Endometrium (tissue), 2 donors: ENCODE measurements around the gene SRCAP.
"Not testable (repeated sequence)": the region's sequence is repeated elsewhere in the genome, so short reads cannot be mapped to it uniquely, and the experiment has no call there.

Experiments used
- FAIRE-seq: peaks from 2 replicates; lab custom pipeline; 2012; peaks lifted over from hg19 to GRCh38; lab: Jason Lieb, UNC
- donor health status: control.
- donor health status: control.

The SRCAP gene

DNA sequence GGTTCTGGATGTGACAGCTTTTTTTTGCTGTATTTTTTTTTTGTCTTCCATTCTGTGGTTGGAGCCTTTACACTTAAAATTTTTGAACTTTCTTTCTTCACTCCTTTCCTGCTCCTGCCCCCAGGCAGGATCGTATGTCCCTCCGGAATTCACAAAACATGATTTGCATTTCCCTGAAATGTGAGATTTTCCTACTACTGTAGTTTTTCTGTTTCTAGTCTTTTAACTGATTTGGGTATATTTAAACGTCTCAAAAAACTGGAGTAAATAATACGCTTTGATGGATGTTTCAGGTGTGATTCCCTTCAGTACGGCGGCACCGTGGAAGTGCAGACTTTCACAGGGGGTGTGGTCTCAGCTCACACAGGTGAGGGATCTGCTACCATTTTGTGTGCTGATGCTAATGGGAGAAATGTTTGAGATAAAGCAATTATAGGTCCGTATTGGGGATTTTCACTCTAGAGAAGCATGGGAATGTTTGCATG lies 686 bp downstream of the SRCAP start:
- FAIRE-seq = no peak

DNA sequence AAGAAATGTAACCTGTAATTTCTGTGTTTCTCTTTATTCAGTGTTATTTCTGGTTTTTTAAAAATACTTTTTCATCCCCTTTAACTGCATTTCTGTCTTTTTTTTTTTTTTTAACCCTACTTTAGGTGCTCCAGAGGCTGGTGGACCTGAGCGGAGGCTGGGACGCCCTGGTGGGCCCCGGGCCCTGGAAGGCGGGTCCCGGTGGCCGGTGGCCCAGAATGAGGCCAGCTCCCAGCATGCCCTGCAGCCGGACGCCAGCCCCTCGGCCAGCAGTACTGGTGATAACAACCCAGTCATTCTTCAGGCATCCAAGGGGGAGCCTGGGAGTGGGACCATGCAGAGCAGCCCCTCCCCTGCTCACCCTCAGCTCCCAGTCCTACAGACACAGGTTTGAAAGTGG lies 1.5 kb downstream of the SRCAP start:
- no peak for FAIRE-seq

DNA sequence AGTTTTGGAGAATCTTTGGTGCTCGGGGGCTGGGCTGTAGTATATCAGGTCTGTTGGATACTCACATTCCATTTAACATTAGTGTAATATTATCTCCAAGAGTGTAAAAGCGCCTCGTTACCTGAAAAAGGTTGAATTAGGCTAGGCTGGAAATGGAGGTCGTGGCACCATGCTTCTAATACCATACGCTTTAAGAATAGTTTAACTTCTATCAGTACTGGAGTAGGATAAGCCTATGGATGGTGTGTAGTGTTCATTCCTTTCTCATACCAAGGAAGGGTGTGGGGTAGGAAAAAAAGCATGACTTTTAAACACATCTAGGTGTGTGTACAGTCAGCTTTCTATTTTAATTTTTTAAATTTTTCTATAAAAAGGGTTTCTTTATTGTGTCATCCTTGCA lies 2.0 kb downstream of the SRCAP start:
- no peak for FAIRE-seq

DNA sequence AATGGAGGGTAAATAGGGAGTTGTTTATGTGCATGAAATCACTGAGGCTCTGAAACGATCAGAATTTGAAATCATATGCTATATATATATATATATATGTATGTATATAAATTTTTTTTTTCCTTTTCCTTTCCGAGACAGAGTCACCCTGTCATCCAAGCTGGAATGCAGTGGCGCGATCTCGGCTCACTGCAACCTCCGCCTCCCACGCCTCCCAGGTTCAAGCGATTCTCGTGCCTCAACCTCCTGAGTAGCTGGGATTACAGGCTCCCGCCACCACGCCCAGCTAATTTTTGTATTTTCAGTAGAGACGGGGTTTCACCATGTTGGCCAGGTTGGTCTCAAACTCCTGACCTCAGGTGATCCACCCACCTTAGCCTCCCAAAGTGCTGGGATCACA lies 4.1 kb downstream of the SRCAP start:
- not testable (repeated sequence) for FAIRE-seq

DNA sequence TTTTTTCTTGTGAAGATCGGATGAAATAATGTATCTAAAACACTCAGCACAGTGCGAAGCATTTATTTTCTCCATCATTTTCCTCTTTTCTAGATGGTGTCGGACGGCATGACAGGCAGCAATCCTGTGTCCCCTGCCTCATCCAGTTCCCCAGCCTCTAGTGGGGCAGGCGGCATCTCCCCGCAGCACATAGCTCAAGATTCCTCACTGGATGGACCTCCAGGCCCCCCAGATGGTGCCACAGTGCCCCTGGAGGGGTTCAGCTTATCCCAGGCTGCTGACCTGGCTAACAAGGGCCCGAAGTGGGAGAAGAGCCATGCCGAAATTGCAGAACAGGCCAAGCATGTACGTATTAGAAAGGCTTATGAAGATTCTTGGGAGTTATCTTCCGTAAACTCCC lies 5.0 kb downstream of the SRCAP start:
- no peak for FAIRE-seq

DNA sequence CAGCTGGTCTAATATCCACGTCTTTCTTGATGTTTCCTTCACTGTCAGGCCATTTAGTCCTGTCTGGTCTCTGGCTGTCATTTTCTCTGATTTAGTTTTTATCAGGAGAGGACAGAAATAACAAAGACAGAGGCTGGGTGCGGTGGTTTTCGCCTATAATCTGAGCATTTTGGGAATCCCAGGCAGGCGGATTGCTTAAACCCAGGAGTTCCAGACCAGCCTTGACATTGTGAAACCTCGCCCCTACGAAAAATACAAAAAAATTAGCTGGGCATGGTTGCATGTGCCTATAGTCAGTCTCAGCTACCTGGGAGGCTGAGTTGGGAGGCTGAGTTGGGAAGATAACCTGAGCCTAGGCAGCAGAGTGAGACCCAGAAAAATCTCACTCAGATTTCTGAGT lies 7.1 kb downstream of the SRCAP start:
- FAIRE-seq = no peak

DNA sequence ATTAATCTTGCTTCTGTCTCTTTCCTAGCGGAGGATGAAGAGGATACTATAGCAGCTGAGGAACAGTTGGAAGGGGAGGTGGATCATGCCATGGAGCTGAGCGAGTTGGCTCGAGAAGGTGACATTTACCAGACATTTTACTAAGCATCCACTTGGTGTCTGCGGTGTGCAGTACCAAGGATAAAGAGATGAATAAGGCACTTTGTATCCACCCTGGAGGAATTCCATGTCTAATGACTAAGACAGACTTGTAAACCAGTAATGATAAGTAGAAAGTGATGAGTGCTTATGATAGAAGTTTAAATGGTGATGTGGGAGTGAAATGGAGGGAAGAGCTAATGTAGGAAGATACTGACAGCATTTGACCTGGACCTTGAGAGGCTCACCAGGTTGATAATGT lies 12.0 kb downstream of the SRCAP start:
- FAIRE-seq = no peak

DNA sequence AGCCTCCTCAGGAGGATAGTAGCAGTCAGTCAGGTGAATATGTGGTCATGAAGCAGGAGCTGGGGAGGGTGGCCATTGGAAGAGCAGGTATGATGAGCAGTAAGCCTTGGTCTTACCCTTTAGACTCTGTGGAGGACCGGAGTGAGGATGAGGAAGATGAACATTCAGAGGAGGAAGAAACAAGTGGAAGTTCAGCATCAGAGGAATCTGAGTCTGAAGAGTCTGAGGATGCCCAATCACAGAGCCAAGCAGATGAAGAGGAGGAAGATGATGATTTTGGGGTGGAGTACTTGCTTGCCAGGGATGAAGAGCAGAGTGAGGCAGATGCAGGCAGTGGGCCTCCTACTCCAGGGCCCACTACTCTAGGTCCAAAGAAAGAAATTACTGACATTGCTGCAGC lies 12.7 kb downstream of the SRCAP start:
- FAIRE-seq = no peak

DNA sequence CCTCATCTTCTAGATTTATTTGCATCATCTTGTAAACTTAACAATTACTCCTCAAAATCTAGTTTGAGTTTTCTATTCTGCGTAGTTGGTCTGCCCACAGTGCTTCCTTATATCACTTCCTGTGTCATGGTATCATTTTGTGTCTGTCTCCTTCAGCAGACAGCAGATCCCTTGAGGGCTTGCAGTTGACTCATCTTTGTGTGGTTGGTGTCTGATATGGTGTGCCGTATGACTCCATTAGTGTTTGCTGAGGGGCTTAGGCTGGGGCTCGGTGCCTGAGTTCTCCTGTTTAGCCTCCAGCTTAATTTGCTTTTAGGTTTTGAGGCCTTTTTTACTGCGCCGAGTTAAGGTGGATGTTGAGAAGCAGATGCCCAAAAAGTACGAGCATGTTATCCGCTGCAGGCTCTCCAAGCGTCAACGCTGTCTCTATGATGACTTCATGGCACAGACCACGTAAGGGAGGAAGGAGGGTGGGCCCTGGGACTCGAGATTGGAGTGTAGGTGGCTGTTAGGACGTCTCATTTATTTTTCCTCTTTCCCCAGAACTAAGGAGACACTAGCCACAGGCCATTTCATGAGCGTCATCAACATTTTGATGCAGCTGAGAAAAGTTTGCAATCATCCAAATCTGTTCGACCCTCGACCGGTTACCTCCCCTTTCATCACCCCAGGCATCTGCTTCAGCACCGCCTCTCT lies 16.9 kb downstream of the SRCAP start:
- no peak for FAIRE-seq

DNA sequence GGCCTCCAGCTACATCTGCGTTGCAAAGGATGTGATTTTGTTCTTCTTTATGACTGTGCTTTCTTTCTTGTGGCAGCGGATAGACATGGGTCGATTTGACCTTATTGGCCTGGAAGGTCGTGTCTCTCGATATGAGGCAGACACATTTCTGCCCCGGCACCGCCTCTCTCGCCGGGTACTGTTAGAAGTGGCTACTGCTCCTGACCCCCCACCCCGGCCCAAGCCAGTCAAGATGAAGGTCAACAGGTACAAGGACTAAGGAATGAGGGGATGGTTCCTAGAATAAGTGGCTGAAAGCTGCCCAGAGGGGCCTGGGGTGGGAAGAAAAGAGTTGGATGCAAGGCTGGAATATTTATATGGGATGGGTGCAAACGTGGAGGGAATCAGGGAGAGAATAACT lies 21.1 kb downstream of the SRCAP start:
- FAIRE-seq = no peak

DNA sequence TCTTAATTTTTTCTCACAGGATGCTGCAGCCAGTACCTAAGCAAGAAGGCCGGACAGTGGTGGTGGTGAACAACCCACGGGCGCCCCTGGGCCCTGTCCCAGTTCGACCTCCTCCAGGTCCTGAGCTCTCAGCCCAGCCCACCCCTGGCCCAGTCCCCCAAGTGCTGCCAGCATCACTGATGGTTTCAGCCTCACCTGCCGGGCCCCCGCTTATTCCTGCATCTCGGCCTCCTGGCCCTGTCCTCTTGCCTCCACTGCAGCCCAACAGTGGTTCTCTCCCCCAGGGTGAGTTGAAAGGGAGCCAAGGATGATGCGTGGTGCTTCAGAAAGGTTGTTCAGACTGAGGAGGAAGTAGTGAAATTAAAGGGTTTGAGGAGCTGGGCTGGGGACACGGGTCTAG lies 21.7 kb downstream of the SRCAP start:
- FAIRE-seq = no peak

DNA sequence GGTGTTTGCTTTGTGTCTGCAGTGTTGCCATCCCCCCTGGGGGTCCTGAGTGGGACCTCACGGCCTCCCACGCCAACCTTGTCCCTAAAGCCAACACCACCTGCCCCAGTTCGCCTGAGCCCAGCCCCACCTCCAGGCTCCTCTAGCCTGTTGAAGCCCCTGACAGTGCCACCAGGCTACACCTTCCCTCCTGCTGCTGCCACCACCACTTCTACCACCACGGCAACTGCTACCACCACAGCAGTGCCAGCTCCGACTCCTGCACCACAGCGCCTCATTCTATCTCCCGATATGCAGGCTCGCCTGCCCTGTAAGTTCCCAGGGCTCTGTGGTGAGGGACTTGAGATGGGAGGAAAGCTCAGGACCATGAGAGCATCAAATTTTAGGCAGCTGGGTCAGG lies 22.2 kb downstream of the SRCAP start:
- FAIRE-seq = no peak

DNA sequence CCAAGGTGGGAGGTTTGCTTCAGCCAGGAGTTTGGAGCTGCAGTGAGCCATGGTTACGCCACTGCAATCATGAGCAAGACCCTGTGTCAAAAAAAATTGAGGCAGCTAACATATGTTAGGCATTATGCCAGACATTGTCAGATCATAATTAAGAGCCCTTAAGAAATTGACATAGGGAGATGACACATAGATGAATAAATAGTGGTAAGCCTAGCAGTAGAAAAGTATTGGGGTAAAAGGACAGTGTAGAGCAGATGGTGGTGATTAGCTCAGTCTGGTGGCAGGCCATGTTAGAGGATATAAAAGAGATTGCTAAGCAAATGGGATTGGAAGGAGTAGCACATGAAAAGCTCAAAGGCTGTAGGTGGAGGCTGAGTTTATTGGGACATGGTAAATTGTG lies 22.6 kb downstream of the SRCAP start:
- no peak for FAIRE-seq

DNA sequence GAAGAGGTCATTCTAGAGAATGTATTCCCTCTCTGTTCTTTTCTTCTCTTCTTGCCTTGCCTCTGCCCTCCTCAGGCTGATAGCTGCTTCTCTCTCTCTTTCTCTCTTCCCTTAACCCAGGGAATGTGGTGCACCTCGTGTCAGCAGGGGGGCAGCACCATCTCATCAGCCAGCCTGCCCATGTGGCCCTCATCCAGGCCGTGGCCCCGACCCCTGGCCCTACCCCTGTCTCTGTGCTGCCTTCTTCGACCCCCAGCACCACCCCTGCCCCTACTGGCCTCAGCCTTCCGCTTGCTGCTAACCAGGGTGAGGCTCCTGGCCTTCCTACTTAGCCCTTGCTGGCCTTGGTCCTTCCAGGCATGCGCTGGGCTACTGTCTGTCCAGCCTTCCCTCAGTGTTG lies 23.5 kb downstream of the SRCAP start:
- FAIRE-seq = no peak

DNA sequence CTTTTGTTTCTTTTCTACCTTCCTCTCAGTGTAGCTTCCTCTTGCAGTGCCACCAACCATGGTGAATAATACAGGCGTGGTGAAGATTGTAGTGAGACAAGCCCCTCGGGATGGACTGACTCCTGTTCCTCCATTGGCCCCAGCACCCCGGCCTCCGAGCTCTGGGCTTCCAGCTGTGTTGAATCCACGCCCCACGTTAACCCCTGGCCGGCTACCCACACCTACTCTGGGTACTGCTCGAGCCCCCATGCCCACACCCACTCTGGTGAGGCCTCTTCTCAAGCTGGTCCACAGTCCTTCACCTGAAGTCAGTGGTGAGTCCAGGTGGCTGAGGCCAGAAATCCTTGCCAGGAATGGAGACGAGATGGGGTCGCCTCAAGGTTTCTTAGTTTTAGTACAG lies 23.9 kb downstream of the SRCAP start:
- no peak for FAIRE-seq

DNA sequence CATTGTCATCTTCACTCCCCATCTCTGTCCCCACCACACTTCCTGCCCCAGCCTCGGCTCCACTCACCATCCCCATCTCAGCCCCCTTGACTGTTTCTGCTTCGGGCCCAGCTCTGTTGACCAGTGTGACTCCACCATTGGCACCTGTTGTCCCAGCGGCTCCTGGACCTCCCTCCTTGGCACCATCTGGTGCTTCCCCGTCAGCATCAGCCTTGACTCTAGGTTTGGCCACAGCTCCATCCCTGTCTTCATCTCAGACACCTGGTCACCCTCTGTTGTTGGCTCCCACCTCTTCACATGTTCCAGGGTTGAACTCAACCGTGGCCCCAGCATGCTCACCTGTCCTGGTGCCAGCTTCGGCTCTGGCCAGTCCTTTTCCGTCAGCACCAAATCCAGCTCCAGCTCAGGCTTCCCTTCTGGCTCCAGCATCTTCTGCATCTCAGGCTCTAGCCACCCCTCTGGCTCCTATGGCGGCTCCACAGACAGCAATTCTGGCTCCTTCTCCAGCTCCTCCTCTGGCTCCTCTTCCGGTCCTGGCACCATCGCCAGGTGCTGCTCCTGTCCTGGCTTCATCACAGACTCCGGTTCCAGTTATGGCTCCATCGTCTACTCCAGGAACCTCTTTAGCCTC lies 24.9 kb downstream of the SRCAP start:
- no peak for FAIRE-seq

DNA sequence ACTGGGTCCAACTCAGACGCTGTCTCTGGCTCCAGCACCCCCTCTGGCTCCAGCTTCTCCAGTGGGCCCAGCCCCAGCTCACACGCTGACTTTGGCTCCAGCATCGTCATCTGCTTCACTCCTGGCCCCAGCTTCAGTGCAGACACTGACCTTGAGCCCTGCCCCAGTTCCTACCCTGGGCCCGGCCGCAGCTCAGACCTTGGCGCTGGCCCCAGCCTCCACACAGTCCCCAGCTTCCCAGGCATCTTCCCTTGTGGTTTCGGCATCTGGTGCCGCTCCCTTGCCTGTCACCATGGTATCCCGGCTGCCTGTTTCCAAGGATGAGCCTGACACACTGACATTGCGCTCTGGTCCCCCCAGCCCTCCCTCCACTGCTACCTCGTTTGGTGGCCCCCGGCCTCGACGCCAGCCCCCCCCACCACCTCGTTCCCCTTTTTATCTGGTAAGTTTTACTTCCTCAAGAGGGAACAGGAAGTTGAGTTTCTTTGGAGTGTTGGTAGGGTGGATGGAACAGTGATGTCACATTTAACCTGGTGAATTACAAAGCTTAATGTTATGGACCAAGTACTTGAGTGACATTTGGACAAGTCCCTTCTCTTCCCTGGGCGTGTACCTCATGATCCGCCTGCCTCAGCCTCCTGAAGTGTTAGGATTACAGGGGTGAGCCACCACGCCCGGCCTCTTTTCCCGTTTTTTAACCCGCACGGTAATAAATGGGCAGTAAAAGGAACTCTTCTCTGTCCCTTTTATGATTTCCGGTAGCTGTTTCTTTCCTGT lies 25.9 kb downstream of the SRCAP start:
- FAIRE-seq = no peak

DNA sequence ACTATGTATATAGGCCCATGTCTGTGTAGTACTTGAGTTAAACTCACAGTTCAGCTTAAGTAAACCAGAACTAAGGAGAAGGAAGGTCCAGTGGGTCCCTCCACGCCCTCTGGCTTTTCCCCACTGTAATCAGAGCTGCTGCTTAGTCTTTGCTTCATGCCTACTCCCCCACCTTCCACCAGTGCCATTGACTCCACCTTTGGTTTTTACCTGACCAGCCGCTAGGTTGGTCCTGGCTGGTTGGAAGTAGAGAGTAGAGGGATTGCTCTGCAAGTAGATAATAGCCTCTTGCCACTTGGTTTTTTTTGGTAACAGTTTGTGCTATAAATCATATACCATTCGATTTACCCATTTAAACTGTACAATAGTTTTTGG lies 26.4 kb downstream of the SRCAP start:
- no peak for FAIRE-seq

DNA sequence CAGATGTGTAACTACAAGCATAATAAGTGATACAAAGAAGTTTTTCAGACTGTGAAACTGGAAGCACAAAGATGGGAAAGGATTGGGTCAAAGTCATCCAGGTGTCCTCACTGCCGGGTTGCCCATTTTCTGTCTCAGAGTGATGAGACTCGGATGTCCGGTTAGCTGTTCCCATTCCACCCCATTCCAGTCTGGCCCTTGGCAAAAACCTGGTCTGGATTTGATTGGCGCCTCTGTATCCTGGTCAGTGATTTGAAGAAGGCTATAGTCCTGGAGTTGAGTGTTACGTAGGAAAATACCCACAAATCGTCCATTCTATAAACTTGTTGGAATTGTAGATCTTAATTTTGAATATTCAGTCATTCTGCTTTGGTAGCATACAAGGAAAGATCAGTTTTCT lies 29.4 kb downstream of the SRCAP start:
- FAIRE-seq = no peak

DNA sequence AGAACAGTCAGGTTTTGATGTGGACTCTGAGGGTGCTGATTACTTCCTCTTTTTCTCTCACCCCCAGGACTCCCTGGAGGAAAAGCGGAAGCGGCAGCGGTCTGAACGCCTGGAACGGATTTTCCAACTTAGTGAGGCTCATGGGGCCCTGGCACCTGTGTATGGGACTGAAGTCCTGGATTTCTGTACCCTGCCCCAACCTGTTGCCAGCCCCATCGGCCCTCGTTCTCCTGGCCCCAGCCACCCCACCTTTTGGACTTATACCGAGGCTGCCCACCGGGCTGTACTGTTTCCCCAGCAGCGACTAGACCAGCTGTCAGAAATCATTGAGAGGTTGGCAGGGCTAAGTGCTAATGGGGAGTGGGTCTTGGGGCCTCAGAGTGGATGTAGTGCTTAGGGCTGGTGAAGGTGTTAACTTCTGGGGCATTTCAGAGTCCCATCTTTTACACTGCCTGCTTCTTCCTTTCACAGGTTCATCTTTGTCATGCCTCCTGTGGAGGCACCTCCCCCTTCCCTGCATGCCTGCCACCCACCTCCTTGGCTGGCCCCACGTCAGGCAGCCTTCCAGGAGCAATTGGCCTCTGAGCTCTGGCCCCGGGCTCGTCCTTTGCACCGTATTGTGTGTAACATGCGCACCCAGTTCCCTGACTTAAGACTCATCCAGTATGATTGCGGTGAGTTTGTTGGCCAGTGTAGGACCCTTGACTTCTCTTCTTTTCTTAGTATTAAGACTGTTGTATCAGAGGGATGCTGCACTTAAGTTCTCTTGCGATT lies 30.1 kb downstream of the SRCAP start:
- FAIRE-seq = no peak

DNA sequence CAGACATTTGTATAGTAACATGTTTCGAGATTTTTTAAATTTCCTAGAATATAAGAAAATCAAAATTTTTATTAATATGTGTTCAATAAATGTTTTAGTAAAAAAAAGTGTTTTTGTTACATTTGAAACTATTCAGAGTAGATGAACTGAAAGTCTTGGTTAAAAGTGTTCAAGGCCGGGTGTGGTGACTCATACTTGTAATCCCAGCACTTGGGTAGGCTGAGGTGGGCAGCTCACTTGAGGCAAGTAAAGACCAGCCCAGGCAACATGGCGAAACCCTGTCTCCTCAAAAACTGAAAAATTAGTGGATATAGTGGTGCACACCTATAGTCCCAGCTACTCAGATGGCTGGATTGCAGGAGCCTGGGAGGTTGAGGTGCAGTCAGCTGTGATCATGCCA lies 32.4 kb downstream of the SRCAP start:
- no peak for FAIRE-seq

DNA sequence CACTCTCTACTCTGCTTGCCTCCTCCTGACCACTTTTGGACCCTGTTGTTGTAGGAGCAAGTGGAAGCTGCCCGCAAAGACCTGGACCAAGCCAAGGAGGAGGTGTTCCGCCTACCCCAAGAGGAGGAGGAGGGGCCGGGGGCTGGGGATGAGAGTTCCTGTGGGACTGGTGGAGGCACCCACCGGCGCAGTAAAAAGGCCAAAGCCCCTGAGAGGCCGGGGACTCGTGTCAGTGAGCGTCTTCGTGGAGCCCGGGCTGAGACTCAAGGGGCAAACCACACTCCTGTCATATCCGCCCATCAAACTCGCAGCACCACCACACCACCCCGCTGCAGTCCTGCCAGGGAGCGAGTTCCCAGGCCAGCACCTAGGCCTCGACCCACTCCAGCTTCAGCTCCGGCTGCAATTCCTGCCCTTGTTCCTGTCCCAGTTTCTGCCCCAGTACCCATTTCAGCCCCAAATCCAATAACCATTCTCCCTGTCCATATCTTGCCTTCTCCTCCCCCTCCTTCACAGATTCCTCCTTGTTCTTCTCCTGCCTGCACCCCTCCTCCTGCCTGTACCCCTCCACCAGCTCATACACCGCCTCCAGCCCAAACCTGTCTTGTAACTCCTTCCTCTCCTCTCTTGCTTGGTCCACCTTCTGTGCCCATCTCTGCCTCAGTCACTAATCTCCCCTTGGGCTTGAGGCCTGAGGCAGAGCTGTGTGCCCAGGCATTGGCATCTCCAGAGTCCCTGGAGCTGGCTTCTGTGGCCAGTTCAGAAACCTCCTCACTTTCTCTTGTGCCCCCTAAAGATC lies 38.2 kb downstream of the SRCAP start:
- no peak for FAIRE-seq
